Activated T-helper 9 cell treated with anti-CD3 and anti-CD28 coated beads, Interleukin-2, amount 50 U/mL, for 16 hours (primary cell): ENCODE measurements around the gene GZMB.
A peak's percentile ranks its signal among the peaks of the same experiment; 100 is the strongest.
"Not testable (repeated sequence)": the region's sequence is repeated elsewhere in the genome, so short reads cannot be mapped to it uniquely, and the experiment has no call there.

ENCODE experiments used
- DNase-seq: peaks from one replicate; pipeline ENCODE4 v3.0.0-alpha.2; 2020; ENCODE audit warnings: low read depth

GZMB gene

GRCh38 chr14:24634158-24634557 is at the start of gene GZMB:
GZMB (minus strand) TSS chr14:24634190; CDS start chr14:24634160, 30 bp downstream.
- DNase-seq: peak; percentile 46

- DNase-seq: no peak
Measured at GRCh38 chr14:24681056-24681455, 47.1 kb upstream of the GZMB start.

GRCh38 chr14:24680516-24680915 is 46.5 kb upstream of the GZMB start:
- no peak for DNase-seq

GRCh38 chr14:24679248-24679961 is 45.4 kb upstream of the GZMB start:
- no peak for DNase-seq

- peak; percentile 64 for DNase-seq
Measured at GRCh38 chr14:24678801-24679247, 44.8 kb upstream of the GZMB start.

GRCh38 chr14:24677956-24678355 is 44.0 kb upstream of the GZMB start:
- DNase-seq: no peak

GRCh38 chr14:24674204-24674970 is 40.4 kb upstream of the GZMB start:
- no peak for DNase-seq

GRCh38 chr14:24673534-24674203 is 39.7 kb upstream of the GZMB start:
- DNase-seq: peak; percentile 50

GRCh38 chr14:24673059-24673458 is 39.1 kb upstream of the GZMB start:
- no peak for DNase-seq

GRCh38 chr14:24670594-24670993 is 36.6 kb upstream of the GZMB start:
- DNase-seq: no peak

- DNase-seq: no peak
Measured at GRCh38 chr14:24669651-24670050, 35.7 kb upstream of the GZMB start.

GRCh38 chr14:24665440-24665991 is 31.5 kb upstream of the GZMB start:
- no peak for DNase-seq

- no peak for DNase-seq
Measured at GRCh38 chr14:24664366-24664765, 30.4 kb upstream of the GZMB start.

GRCh38 chr14:24662753-24663152 is 28.8 kb upstream of the GZMB start:
- DNase-seq: no peak

- DNase-seq: no peak
Measured at GRCh38 chr14:24659916-24660570, 26.1 kb upstream of the GZMB start.

- DNase-seq: not testable (repeated sequence)
Measured at GRCh38 chr14:24648361-24648760, 14.4 kb upstream of the GZMB start.

GRCh38 chr14:24639905-24640304 is 5.9 kb upstream of the GZMB start:
- no peak for DNase-seq

GRCh38 chr14:24639270-24639669 is 5.3 kb upstream of the GZMB start:
- DNase-seq: no peak

- no peak for DNase-seq
Measured at GRCh38 chr14:24633353-24633752, 637 bp downstream of the GZMB start.

GRCh38 chr14:24632761-24633160 is 1.2 kb downstream of the GZMB start:
- no peak for DNase-seq

GRCh38 chr14:24632336-24632735 is 1.7 kb downstream of the GZMB start:
- no peak for DNase-seq

- DNase-seq: no peak
Measured at GRCh38 chr14:24631749-24632335, 2.1 kb downstream of the GZMB start.
